Pulmonary artery endothelial cell (primary cell): ENCODE data around the gene PHYKPL. TPM values are rescaled to one million over a fixed set of nuclear protein-coding genes. Genes with fewer than 3 reads are reported as not detected.

Source experiments
- DNase-seq: peaks from one replicate; pipeline ENCODE4 v3.0.0-alpha.2; 2011; ENCODE audit warnings: low read depth, low spot score
- total RNA-seq: library from RNA; depleted of rRNA; stranded (reverse); fragments of >200 nt; gene quantifications from 2 replicates; pipeline ENCODE4 v1.2.3, GENCODE V29; 2014

The PHYKPL gene
- 35.1 and 39.8 TPM in 2 replicates for total RNA-seq

- no peak for DNase-seq
These were observed at the start of gene PHYKPL for GRCh38 chr5:178232124-178232919. TSS of gene PHYKPL (minus strand) at chr5:178232802. CDS start at chr5:178232550, 252 bp downstream.

GRCh38 chr5:178282391-178282790, 49.8 kb upstream of the PHYKPL start:
- no peak for DNase-seq

GRCh38 chr5:178281331-178281730, 48.7 kb upstream of the PHYKPL start:
- DNase-seq, result no peak

- no peak for DNase-seq
These were observed 48.0 kb upstream of the PHYKPL start for GRCh38 chr5:178280631-178281030.

GRCh38 chr5:178279723-178280438, 47.3 kb upstream of the PHYKPL start:
- DNase-seq, result peak; percentile 35

- no peak for DNase-seq
These were observed 46.6 kb upstream of the PHYKPL start for GRCh38 chr5:178279026-178279722.

GRCh38 chr5:178278358-178279023, 45.9 kb upstream of the PHYKPL start:
- no peak for DNase-seq

GRCh38 chr5:178277866-178278265, 45.3 kb upstream of the PHYKPL start:
- no peak for DNase-seq

- DNase-seq, result no peak
These were observed 44.7 kb upstream of the PHYKPL start for GRCh38 chr5:178277346-178277745.

GRCh38 chr5:178274781-178275537, 42.4 kb upstream of the PHYKPL start:
- no peak for DNase-seq

GRCh38 chr5:178273665-178274541, 41.3 kb upstream of the PHYKPL start:
- DNase-seq, result no peak

- no peak for DNase-seq
These were observed 40.4 kb upstream of the PHYKPL start for GRCh38 chr5:178273041-178273440.

- DNase-seq, result no peak
These were observed 40.0 kb upstream of the PHYKPL start for GRCh38 chr5:178272591-178272990.

GRCh38 chr5:178271726-178272479, 39.3 kb upstream of the PHYKPL start:
- DNase-seq, result no peak

- DNase-seq, result no peak
These were observed 38.6 kb upstream of the PHYKPL start for GRCh38 chr5:178271231-178271630.

GRCh38 chr5:178269499-178269898, 36.9 kb upstream of the PHYKPL start:
- no peak for DNase-seq

GRCh38 chr5:178267876-178268275, 35.3 kb upstream of the PHYKPL start:
- no peak for DNase-seq

- no peak for DNase-seq
These were observed 34.6 kb upstream of the PHYKPL start for GRCh38 chr5:178267245-178267644.

GRCh38 chr5:178266581-178266980, 34.0 kb upstream of the PHYKPL start:
- DNase-seq, result no peak
